Measurements from ENCODE around the gene SLC25A41.

DNA sequence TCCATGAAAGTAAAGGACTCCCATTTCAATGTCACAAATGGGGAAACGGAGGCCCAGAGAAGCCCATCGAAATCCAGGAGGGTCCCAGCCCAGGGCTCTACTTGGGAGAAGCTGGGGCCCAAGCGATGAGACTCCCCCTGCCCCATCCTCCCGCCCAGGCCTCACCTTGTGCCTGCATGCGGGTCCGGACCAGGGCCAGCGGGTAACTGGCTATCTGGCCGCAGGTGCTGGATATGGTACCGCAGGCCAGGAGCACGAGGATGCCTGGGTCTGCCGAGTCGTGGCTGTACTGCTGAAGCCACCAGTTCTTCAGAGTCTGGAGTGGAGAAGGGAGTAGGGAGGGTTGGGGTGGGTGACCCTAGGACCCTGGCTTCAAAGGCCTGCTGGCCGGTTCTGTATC, 10.4 kb upstream of the SLC25A41 start:
- TF ChIP-seq YY1 (IDR thresholded peaks at IDR 0.05; ENCODE audit: low read depth, low read length) (no peak), POLR2AphosphoS5 (IDR thresholded peaks at IDR 0.05; ENCODE audit: low read depth, low read length) (no peak), CTCF (IDR thresholded peaks at IDR 0.05; ENCODE audit: control extremely low read depth in 1 of 3, insufficient read depth in 1 of 3, low read depth in 1 of 3, low read length in 3 of 3) (no peak), POLR2A (IDR thresholded peaks at IDR 0.05; ENCODE audit: control extremely low read depth in 1 of 2, low read depth in 2 of 2, low read length in 2 of 2) (no peak), FOSL1 (IDR thresholded peaks at IDR 0.05; ENCODE audit: insufficient read depth, low read depth, low read length) (no peak), TAF7 (optimal IDR thresholded peaks at IDR 0.05; ENCODE audit: borderline replicate concordance, low read depth, low read length) (no peak)
- TF ChIP-seq, protein P1, sequence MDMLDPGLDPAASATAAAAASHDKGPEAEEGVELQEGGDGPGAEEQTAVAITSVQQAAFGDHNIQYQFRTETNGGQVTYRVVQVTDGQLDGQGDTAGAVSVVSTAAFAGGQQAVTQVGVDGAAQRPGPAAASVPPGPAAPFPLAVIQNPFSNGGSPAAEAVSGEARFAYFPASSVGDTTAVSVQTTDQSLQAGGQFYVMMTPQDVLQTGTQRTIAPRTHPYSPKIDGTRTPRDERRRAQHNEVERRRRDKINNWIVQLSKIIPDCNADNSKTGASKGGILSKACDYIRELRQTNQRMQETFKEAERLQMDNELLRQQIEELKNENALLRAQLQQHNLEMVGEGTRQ (IDR thresholded peaks at IDR 0.05; ENCODE audit: low read length): no peak

Measured in H1 (cell line).